IMR-90 (cell line): Measurements from ENCODE around the gene ALOX5AP. TPM values are rescaled to one million over a fixed set of nuclear protein-coding genes. Genes with fewer than 3 reads are reported as not detected.

Source experiments
- polyA plus RNA-seq, 3 experiments: library from polyadenylated mRNA; depleted of rRNA; stranded (reverse); fragments of >200 nt; gene quantifications; 2 replicates each; pipeline ENCODE4 v1.2.3, GENCODE V29; 2012; ENCODE audit warnings: low replicate concordance in 1 of 3
- total RNA-seq: library from RNA; depleted of rRNA; stranded (reverse); fragments of >200 nt; gene quantifications from 2 replicates; pipeline ENCODE4 v1.2.3, GENCODE V29; 2012; rRNA removed

The ALOX5AP gene
- total and polyA plus RNA-seq, 2 of the 4 experiments (the other 2 are of a cell fraction), result 0.62 TPM; not detected in 1

Other genes starting within 250 kb of the ALOX5AP start
- gene USPL1, start 117.6 kb upstream of the ALOX5AP start, total RNA-seq, result 15.4 and 22.5 TPM in 2 replicates
- 8.3 and 12.1 TPM in 2 replicates for gene USPL1, start 117.6 kb upstream of the ALOX5AP start, polyA plus RNA-seq (2012; rRNA removed)
- gene MEDAG, start 170.7 kb downstream of the ALOX5AP start, total RNA-seq, result 0.28 and 0.36 TPM in 2 replicates
- 0.27 and 0.32 TPM in 2 replicates for gene MEDAG, start 170.7 kb downstream of the ALOX5AP start, polyA plus RNA-seq (2012; rRNA removed)
- gene TEX26, start 197.1 kb downstream of the ALOX5AP start, total RNA-seq, result not detected in 2 replicates
- gene TEX26, start 197.1 kb downstream of the ALOX5AP start, polyA plus RNA-seq (2012; rRNA removed), result not detected in 2 replicates